Spleen (tissue), 11 donors: ENCODE measurements around the gene PACSIN1. TPM values are rescaled to one million over a fixed set of nuclear protein-coding genes. Genes with fewer than 3 reads are reported as not detected.

Experiments used
- DNase-seq: peaks from one replicate; pipeline ENCODE4 v3.0.0-alpha.2; 2020
- H3K27ac ChIP-seq, 8 donors: fragments of 200-600 bp; sonication (generic) in 7 of 8; 1 replicate in 4 of 8; 2 replicates in 4 of 8; pipeline versions ENCODE4 v1.5.0 to v1.8.0; 2016 to 2021; ENCODE audit warnings: inconsistent platforms in 4 of 8, mild to moderate bottlenecking in 4 of 8, moderate library complexity in 1 of 8
- H3K27me3 ChIP-seq, 7 donors: fragments of 200-600 bp; sonication (generic) in 6 of 7; replicated peaks in 1 of 7; 1 replicate in 4 of 7; 2 replicates in 3 of 7; pipeline versions ENCODE4 v1.5.0 to v1.8.0; 2016 to 2021; ENCODE audit warnings: inconsistent platforms in 3 of 7, mild to moderate bottlenecking in 1 of 7
- H3K36me3 ChIP-seq, 6 donors: fragments of 200-600 bp; sonication (generic) in 5 of 6; 1 replicate in 4 of 6; 2 replicates in 2 of 6; pipeline versions ENCODE4 v1.5.0 to v1.8.0; 2016 to 2021; ENCODE audit warnings: inconsistent platforms in 2 of 6
- H3K4me1 ChIP-seq, 6 donors: fragments of 200-600 bp; sonication (generic) in 5 of 6; 1 replicate in 3 of 6; 2 replicates in 3 of 6; pipeline versions ENCODE4 v1.5.0 to v1.8.0; 2016 to 2021; ENCODE audit warnings: inconsistent platforms in 3 of 6
- H3K4me3 ChIP-seq, 8 donors: fragments of 200-600 bp; sonication (generic) in 7 of 8; 1 replicate in 4 of 8; 2 replicates in 4 of 8; pipeline versions ENCODE4 v1.5.0 to v1.8.0; 2016 to 2021; ENCODE audit warnings: inconsistent platforms in 4 of 8, mild to moderate bottlenecking in 4 of 8, moderate library complexity in 2 of 8
- H3K9me3 ChIP-seq, 8 donors: fragments of 200-600 bp; sonication (generic) in 7 of 8; 1 replicate in 4 of 8; 2 replicates in 4 of 8; pipeline versions ENCODE4 v1.5.0 to v1.8.0; 2016 to 2021; ENCODE audit warnings: inconsistent platforms in 4 of 8
- POLR2A ChIP-seq, 3 donors: fragments of 450-650 bp; IDR thresholded peaks; one replicate each; pipeline ENCODE4 v1.5.1; 2017; ENCODE audit warnings: antibody characterized with exemption in 3 of 3, mild to moderate bottlenecking in 1 of 3
- POLR2AphosphoS5 ChIP-seq, 3 donors: sonication (generic); formaldehyde crosslinking; IDR thresholded peaks; one replicate each; pipeline ENCODE4 v1.5.1; 2017; ENCODE audit warnings: antibody characterized with exemption in 3 of 3
- WGBS, 5 donors: extraction: QIAGEN DNeasy Blood & Tissue Kit in 3 of 5; methylation state at CpG; one replicate each; pipeline versions ENCODE4 v1.1.5 to v1.1.7; 2013 to 2018; 5-methylcytosine and 5-hydroxymethylcytosine counted together
- intact Hi-C: fragments of 100-400 bp; cut with DNase I; formaldehyde crosslinking; loops from one replicate; pipeline ENCODE4 v1.15.0; 2023; ENCODE audit warnings: low total_unique reads
- polyA plus RNA-seq, 3 donors: library from polyadenylated mRNA; stranded (reverse); fragments of 200-250 nt; gene quantifications; one replicate each; pipeline ENCODE4 v1.2.1, GENCODE V29; 2013
- total RNA-seq, 7 donors: library from RNA; depleted of rRNA in 3 of 7; stranded (reverse); fragments of >200 nt in 3 of 7; fragmentation: NEBNext Ultra II Directional in 4 of 7; extraction: Animal tissue kit (Norgen Biotek cat#: 25700) in 4 of 7; gene quantifications; one replicate each; pipeline versions ENCODE4 v1.1.0 to v1.2.1, GENCODE V29; 2016 to 2021
- TF ChIP-seq, protein P1 (sequence below), 11 experiments: fragments of 200-600 bp in 7 of 11; fragments of 450-650 bp in 4 of 11; sonication (generic) in 4 of 11; IDR thresholded peaks in 8 of 11; conservative IDR thresholded peaks in 3 of 11; 1 replicate in 7 of 11; 2 replicates in 4 of 11; pipeline versions ENCODE4 v1.4.0 to v1.8.0; 2016 to 2021; ENCODE audit warnings: antibody characterized with exemption in 11 of 11, inconsistent platforms in 4 of 11, mild to moderate bottlenecking in 1 of 11
- donor health status: healthy with polysubstance abuse.
- donor health status: DM: no; HTN: no; CAD: no; lungs with moderate emphysema.
- donor health status: DM: no; HTN: no; CAD: no.
- donor health status: Bipolar disorder and iron deficiency.
- donor health status: healthy.
- donor health status: DM: no; HTN: no; CAD: no.
- donor health status: DM: yes; HTN: yes; CAD: no.

Gene PACSIN1
- total and polyA plus RNA-seq, 10 donors, result 0.66 to 2.8 (median 1.3) TPM

DNA sequence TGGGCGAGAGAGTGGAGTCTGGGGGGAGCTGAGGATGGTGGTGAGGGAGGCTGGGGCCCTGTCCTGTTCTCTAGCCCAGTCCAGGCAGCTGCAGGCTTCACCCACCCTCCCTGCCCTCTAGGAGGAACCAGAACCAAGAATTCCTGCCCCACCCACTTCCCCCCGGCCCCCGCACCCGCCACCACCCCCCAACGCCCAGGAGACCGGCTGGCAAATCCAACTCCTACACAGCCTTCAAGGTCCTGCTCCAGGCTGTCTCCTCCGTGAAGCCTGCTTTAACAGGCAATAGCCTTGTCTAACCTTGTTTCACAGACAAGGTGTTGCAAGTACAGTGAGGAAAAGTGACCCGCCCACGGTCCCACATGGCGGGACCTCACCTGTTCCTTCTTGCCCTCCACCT is 87.9 kb downstream of the PACSIN1 start:
- Histone ChIP-seq H3K36me3 (no peaks in the 10 kb centered on the region), H3K9me3 (peaks cover 0 to 11% (median 9%) of the 10 kb centered on the region in 8 donors), H3K27me3 (peaks cover 0 to 11% (median 0%) of the 10 kb centered on the region in 7 donors), H3K4me3 (no peak overlapping the region), H3K4me1 (peaks cover 0 to 6% (median 0%) of the 10 kb centered on the region in 6 donors), H3K27ac (no peak overlapping the region)
- no peak for TF ChIP-seq POLR2A (IDR thresholded peaks at IDR 0.05)
- no peak for TF ChIP-seq POLR2AphosphoS5 (IDR thresholded peaks at IDR 0.05)
- TF ChIP-seq, protein P1, sequence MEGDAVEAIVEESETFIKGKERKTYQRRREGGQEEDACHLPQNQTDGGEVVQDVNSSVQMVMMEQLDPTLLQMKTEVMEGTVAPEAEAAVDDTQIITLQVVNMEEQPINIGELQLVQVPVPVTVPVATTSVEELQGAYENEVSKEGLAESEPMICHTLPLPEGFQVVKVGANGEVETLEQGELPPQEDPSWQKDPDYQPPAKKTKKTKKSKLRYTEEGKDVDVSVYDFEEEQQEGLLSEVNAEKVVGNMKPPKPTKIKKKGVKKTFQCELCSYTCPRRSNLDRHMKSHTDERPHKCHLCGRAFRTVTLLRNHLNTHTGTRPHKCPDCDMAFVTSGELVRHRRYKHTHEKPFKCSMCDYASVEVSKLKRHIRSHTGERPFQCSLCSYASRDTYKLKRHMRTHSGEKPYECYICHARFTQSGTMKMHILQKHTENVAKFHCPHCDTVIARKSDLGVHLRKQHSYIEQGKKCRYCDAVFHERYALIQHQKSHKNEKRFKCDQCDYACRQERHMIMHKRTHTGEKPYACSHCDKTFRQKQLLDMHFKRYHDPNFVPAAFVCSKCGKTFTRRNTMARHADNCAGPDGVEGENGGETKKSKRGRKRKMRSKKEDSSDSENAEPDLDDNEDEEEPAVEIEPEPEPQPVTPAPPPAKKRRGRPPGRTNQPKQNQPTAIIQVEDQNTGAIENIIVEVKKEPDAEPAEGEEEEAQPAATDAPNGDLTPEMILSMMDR (IDR thresholded peaks at IDR 0.05 in 8 of 11, conservative IDR thresholded peaks at IDR 0.05 in 3 of 11), result no peak
- WGBS, 5 donors, result 47 to 63% (median 56%) methylated on average over 6 to 10 of the region's 10 CpGs
- intact Hi-C loops, result no loop called here
- DNase-seq, result no peak

DNA sequence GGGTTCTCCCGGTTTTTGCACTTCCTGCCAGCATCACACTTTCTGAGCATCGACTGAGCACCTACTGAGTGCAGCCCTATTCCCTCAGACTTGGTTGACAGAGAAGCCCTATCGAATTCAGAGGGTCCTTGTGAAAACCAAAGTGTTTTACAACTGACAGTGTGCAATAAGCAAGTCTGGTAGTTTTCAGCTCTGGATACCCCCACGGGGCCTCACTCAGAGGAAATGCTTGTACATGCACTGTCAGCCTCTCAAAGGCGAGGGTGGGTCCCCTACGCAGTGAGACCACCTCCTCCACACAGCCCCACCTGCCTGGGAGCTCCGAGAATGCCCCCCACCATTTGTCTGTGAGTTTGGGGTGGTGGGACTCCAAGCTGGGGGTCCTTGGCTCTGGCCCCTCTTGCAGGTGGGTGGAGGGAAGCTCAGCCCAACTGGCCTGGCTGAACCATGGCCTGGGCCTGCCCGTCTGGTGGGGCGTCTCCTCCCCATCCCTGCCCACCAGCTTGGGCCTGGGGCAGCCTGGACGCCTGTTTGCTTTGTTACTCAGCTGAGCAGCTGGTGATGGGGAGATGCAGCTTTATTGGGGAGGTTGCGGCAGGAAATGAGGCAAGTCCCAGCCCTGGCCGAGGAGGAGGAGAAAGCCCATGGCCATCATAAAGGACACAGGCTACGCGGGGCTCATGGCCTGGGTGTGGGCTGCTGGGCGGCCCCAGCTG is 88.6 kb downstream of the PACSIN1 start:
- H3K27me3 ChIP-seq, result peaks cover 0 to 11% (median 0%) of the 10 kb centered on the region in 7 donors
- no peak overlapping the region for H3K27ac ChIP-seq
- intact Hi-C loops, result no loop called here
- WGBS, 5 donors, result 38 to 52% (median 47%) methylated on average over 11 to 15 of the region's 15 CpGs
- TF ChIP-seq, protein P1 (IDR thresholded peaks at IDR 0.05 in 8 of 11, conservative IDR thresholded peaks at IDR 0.05 in 3 of 11), result no peak
- TF ChIP-seq POLR2AphosphoS5 (IDR thresholded peaks at IDR 0.05) (no peak), POLR2A (IDR thresholded peaks at IDR 0.05) (no peak)
- no peak overlapping the region for H3K4me3 ChIP-seq
- H3K4me1 ChIP-seq, result peaks cover 0 to 6% (median 0%) of the 10 kb centered on the region in 6 donors
- DNase-seq, result no peak
- no peaks in the 10 kb centered on the region for H3K36me3 ChIP-seq
- H3K9me3 ChIP-seq, result peaks cover 0 to 11% (median 9%) of the 10 kb centered on the region in 8 donors

DNA sequence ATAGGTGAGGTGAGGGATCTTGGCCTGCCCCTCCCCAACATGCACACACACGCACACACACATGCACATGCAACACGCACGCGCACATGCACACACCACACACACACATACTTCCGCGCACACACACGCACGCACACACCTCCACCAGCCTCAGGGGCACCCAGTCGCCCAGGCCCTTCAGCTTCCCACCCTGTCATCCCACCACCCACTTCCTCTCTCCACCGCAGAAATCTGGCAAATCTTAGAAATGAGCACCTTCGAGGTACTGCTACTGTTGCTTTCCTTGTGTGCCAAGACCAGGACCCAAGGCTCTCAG is 89.1 kb downstream of the PACSIN1 start:
- Histone ChIP-seq H3K4me1 (peaks cover 0 to 6% (median 0%) of the 10 kb centered on the region in 6 donors), H3K27me3 (peaks cover 0 to 11% (median 0%) of the 10 kb centered on the region in 7 donors), H3K9me3 (peaks cover 0 to 11% (median 9%) of the 10 kb centered on the region in 8 donors), H3K4me3 (no peak overlapping the region), H3K27ac (no peak overlapping the region), H3K36me3 (no peaks in the 10 kb centered on the region)
- intact Hi-C loops, result no loop called here
- DNase-seq, result no peak
- WGBS, 5 donors, result 61 to 83% (median 67%) methylated on average over 10 to 11 of the region's 11 CpGs
- TF ChIP-seq POLR2AphosphoS5 (IDR thresholded peaks at IDR 0.05) (no peak), POLR2A (IDR thresholded peaks at IDR 0.05) (no peak)
- TF ChIP-seq, protein P1 (IDR thresholded peaks at IDR 0.05 in 8 of 11, conservative IDR thresholded peaks at IDR 0.05 in 3 of 11), result no peak

DNA sequence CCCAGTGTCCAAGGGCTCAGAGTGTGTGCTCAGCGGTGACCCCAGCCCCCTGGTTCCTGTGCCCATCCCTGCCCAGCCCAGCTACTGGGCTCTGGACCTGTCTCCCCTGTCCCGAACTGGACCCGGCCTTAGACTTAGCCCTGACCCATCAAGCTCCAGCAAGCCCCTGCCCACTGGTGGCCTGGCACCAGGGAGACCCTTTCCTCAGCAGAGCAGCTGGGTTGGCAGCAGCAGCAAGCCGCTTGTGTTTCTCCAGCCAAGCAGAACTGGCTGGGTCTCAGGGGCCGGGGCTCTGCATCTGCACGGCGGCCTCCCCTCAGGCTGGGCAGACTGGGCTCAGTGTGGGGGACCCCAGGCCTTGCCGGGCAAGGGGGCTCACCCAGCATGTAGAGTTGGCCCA is 89.5 kb downstream of the PACSIN1 start:
- Histone ChIP-seq H3K27ac (no peak overlapping the region), H3K36me3 (no peaks in the 10 kb centered on the region), H3K27me3 (peaks cover 0 to 10% (median 0%) of the 10 kb centered on the region in 7 donors), H3K4me3 (no peak overlapping the region), H3K9me3 (peaks cover 0 to 11% (median 9%) of the 10 kb centered on the region in 8 donors), H3K4me1 (peaks cover 0 to 6% (median under 1%) of the 10 kb centered on the region in 6 donors)
- intact Hi-C loops, result no loop called here
- TF ChIP-seq, protein P1 (IDR thresholded peaks at IDR 0.05 in 8 of 11, conservative IDR thresholded peaks at IDR 0.05 in 3 of 11), result no peak
- TF ChIP-seq POLR2AphosphoS5 (IDR thresholded peaks at IDR 0.05) (no peak), POLR2A (IDR thresholded peaks at IDR 0.05) (no peak)
- 82 to 96% (median 88%) methylated on average over 3 to 8 of the region's 8 CpGs for WGBS, 5 donors
- DNase-seq, result no peak
